Peyer's patch (tissue), 4 donors: ENCODE measurements around the gene KRTAP5-6. TPM values are rescaled to one million over a fixed set of nuclear protein-coding genes. Genes with fewer than 3 reads are reported as not detected.

Experiments
- DNase-seq, 3 donors: peaks; one replicate each; pipeline ENCODE4 v3.0.0-alpha.2; 2017 to 2019
- H3K27ac ChIP-seq, 4 donors: fragments of 200-600 bp; sonication (generic); one replicate each; pipeline ENCODE4 v1.5.1; 2016 to 2019
- H3K27me3 ChIP-seq, 2 donors: fragments of 200-600 bp; sonication (generic); one replicate each; pipeline ENCODE4 v1.5.1; 2019
- H3K36me3 ChIP-seq, 3 donors: fragments of 200-600 bp; sonication (generic); one replicate each; pipeline ENCODE4 v1.5.1; 2016 to 2019
- H3K4me1 ChIP-seq, 4 donors: fragments of 200-600 bp; sonication (generic); one replicate each; pipeline ENCODE4 v1.5.1; 2016 to 2019
- H3K4me3 ChIP-seq, 4 donors: fragments of 200-600 bp; sonication (generic); 1 replicate in 3 of 4; 2 replicates in 1 of 4; pipeline ENCODE4 v1.5.1; 2016 to 2019; ENCODE audit warnings: mild to moderate bottlenecking in 1 of 4
- H3K9me3 ChIP-seq, 4 donors: fragments of 200-600 bp; sonication (generic); one replicate each; pipeline ENCODE4 v1.5.1; 2016 to 2019; ENCODE audit warnings: mild to moderate bottlenecking in 1 of 4
- POLR2A ChIP-seq, 2 donors: fragments of 450-650 bp; IDR thresholded peaks; one replicate each; pipeline ENCODE4 v1.5.1; 2017; ENCODE audit warnings: antibody characterized with exemption in 2 of 2, mild to moderate bottlenecking in 2 of 2, moderate library complexity in 2 of 2
- total RNA-seq, 4 donors: library from RNA; depleted of rRNA; stranded (reverse); fragments of >200 nt; gene quantifications; one replicate each; pipeline ENCODE4 v1.1.0, GENCODE V29; 2016
- TF ChIP-seq, protein P1 (sequence below), 6 experiments: fragments of 450-650 bp in 4 of 6; fragments of 200-600 bp in 2 of 6; sonication (generic) in 1 of 6; IDR thresholded peaks; one replicate each; pipeline ENCODE4 v1.5.1; 2017 to 2019; ENCODE audit warnings: antibody characterized with exemption in 6 of 6, mild to moderate bottlenecking in 3 of 6, moderate library complexity in 1 of 6

KRTAP5-6 gene
- total RNA-seq, 4 donors from 2014 or later: not detected

GRCh38 chr11:1727096-1727690 is 30.2 kb downstream of the KRTAP5-6 start:
- no peak for TF ChIP-seq POLR2A (IDR thresholded peaks at IDR 0.05)
- TF ChIP-seq, protein P1, sequence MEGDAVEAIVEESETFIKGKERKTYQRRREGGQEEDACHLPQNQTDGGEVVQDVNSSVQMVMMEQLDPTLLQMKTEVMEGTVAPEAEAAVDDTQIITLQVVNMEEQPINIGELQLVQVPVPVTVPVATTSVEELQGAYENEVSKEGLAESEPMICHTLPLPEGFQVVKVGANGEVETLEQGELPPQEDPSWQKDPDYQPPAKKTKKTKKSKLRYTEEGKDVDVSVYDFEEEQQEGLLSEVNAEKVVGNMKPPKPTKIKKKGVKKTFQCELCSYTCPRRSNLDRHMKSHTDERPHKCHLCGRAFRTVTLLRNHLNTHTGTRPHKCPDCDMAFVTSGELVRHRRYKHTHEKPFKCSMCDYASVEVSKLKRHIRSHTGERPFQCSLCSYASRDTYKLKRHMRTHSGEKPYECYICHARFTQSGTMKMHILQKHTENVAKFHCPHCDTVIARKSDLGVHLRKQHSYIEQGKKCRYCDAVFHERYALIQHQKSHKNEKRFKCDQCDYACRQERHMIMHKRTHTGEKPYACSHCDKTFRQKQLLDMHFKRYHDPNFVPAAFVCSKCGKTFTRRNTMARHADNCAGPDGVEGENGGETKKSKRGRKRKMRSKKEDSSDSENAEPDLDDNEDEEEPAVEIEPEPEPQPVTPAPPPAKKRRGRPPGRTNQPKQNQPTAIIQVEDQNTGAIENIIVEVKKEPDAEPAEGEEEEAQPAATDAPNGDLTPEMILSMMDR (IDR thresholded peaks at IDR 0.05): no peak
- no peak overlapping the region for H3K4me3 ChIP-seq
- peak in 2 of 3 donors; percentile 13 to 39 for DNase-seq
- no peaks in the 10 kb centered on the region for H3K27me3 ChIP-seq
- peaks cover 0 to 4% (median 0%) of the 10 kb centered on the region in 4 donors for H3K4me1 ChIP-seq
- H3K9me3 ChIP-seq: no peaks in the 10 kb centered on the region
- H3K27ac ChIP-seq: peak overlapping the region in 2 of 4 donors; percentile 40 to 76
- no peaks in the 10 kb centered on the region for H3K36me3 ChIP-seq

GRCh38 chr11:1727861-1728260 is 30.9 kb downstream of the KRTAP5-6 start:
- H3K27ac ChIP-seq: peak overlapping the region in 2 of 4 donors; percentile 40 to 76
- H3K4me1 ChIP-seq: peaks cover 0 to 4% (median 0%) of the 10 kb centered on the region in 4 donors
- no peaks in the 10 kb centered on the region for H3K36me3 ChIP-seq
- peak in 2 of 3 donors; percentile 16 to 39 for DNase-seq
- no peak overlapping the region for H3K4me3 ChIP-seq
- no peaks in the 10 kb centered on the region for H3K27me3 ChIP-seq
- TF ChIP-seq, protein P1 (IDR thresholded peaks at IDR 0.05): no peak
- no peak for TF ChIP-seq POLR2A (IDR thresholded peaks at IDR 0.05)
- H3K9me3 ChIP-seq: no peaks in the 10 kb centered on the region

GRCh38 chr11:1728301-1728700 is 31.3 kb downstream of the KRTAP5-6 start:
- H3K27me3 ChIP-seq: no peaks in the 10 kb centered on the region
- no peaks in the 10 kb centered on the region for H3K9me3 ChIP-seq
- no peaks in the 10 kb centered on the region for H3K36me3 ChIP-seq
- H3K27ac ChIP-seq: peak overlapping the region in 2 of 4 donors; percentile 40 to 76
- TF ChIP-seq POLR2A (IDR thresholded peaks at IDR 0.05): no peak
- TF ChIP-seq, protein P1 (IDR thresholded peaks at IDR 0.05): no peak
- peak overlapping the region in 1 of 4 donors; percentile 9 for H3K4me3 ChIP-seq
- peaks cover 0 to 4% (median 0%) of the 10 kb centered on the region in 4 donors for H3K4me1 ChIP-seq
- DNase-seq: peak in 2 of 3 donors; percentile 14 to 38

GRCh38 chr11:1728931-1729691 is 32.1 kb downstream of the KRTAP5-6 start:
- no peaks in the 10 kb centered on the region for H3K36me3 ChIP-seq
- no peak for TF ChIP-seq POLR2A (IDR thresholded peaks at IDR 0.05)
- TF ChIP-seq, protein P1 (IDR thresholded peaks at IDR 0.05): no peak
- DNase-seq: peak in 2 of 3 donors; percentile 73 to 76
- peak overlapping the region in 2 of 4 donors; percentile 9 for H3K4me3 ChIP-seq
- peak overlapping the region in 2 of 4 donors; percentile 40 to 76 for H3K27ac ChIP-seq
- peaks cover 0 to 4% (median 0%) of the 10 kb centered on the region in 4 donors for H3K4me1 ChIP-seq
- no peaks in the 10 kb centered on the region for H3K27me3 ChIP-seq
- no peaks in the 10 kb centered on the region for H3K9me3 ChIP-seq

- Histone ChIP-seq H3K9me3 (no peaks in the 10 kb centered on the region), H3K4me3 (peak overlapping the region in 1 of 4 donors; percentile 9), H3K4me1 (peaks cover 0 to 4% (median 0%) of the 10 kb centered on the region in 4 donors), H3K36me3 (no peaks in the 10 kb centered on the region), H3K27ac (peak overlapping the region in 2 of 4 donors; percentile 37 to 76), H3K27me3 (no peaks in the 10 kb centered on the region)
- TF ChIP-seq POLR2A (IDR thresholded peaks at IDR 0.05): no peak
- TF ChIP-seq, protein P1 (IDR thresholded peaks at IDR 0.05): no peak
- DNase-seq: peak in 1 of 3 donors; percentile 46
Measured at GRCh38 chr11:1729692-1730011, 32.7 kb downstream of the KRTAP5-6 start.
